ENCODE results near the gene DUSP1.
A peak's percentile ranks its signal among the peaks of the same experiment; 100 is the strongest.

Gene DUSP1

GRCh38 chr5:172743112-172743959 lies 27.7 kb downstream of the DUSP1 start:
- no peak for DNase-seq

DNA sequence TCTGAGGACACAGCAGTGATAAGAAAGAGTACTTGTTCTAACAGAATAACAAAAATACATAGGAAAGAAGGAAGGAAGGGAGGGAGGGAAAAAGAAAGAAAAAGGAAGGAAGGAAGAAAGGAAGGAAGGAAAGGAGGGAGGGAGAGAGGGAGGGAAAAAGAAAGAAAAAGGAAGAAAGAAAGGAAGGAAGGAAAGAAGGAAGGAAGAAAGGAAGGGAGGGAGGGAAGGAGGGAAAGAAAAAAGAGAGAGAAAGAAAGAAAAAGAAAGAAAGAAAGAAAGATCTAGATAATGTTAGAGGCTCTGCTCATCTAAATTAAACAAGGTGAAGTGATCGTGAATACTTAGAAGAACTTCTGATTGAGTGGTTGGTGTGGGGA lies 29.8 kb downstream of the DUSP1 start:
- no peak for DNase-seq

- peak; percentile 90 for DNase-seq
Observed at GRCh38 chr5:172740428-172741205, 30.4 kb downstream of the DUSP1 start.

DNA sequence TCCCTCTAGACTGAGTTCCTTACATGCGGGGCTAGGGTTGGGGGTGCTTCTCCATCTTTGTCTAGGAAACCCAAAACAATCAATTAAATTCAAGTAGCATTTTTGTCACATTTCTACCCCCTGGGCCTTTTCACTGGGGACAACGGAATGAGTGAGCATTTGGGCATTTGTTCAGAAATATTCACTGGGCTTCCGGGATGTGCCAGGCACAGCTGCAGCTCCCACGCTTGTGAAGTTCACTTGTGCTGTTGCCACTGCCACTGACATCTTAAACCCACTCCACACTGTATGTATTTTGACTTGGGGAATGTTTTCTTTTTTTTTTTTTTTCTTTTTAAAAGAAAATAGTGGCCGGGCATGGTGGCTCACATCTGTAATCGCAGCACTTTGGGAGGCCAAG lies 31.6 kb downstream of the DUSP1 start:
- no peak for DNase-seq

DNA sequence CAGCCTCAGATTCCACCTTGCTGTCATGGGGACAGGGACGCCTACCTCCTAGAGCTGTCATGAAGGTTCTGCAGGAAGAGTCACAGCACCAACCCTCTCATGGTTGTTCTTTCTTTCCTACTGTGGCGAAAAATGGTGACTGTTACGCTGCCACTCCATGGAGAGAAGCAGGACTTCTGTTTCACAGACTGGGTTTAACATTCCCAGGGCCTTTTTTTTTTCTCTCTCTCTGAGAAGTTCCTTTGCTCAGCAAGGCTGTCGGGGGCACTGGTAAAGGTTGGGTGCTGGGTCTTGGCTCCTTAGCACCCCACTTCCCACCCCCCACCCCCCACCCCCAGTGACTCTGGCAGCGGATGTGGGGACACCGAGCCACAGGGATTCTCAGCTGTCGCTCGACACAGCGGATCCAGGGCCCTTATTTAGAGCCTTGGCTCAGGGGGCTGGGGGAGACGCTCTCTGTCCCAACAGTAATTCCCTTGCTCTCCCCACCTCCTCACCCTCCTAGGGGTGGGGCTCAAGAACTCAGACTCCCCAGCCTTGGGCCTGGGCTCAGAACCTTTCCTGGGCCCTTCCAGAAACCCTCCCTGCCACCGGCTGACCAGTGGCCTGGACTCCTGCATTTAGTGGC lies 34.4 kb downstream of the DUSP1 start:
- no peak for DNase-seq

DNA sequence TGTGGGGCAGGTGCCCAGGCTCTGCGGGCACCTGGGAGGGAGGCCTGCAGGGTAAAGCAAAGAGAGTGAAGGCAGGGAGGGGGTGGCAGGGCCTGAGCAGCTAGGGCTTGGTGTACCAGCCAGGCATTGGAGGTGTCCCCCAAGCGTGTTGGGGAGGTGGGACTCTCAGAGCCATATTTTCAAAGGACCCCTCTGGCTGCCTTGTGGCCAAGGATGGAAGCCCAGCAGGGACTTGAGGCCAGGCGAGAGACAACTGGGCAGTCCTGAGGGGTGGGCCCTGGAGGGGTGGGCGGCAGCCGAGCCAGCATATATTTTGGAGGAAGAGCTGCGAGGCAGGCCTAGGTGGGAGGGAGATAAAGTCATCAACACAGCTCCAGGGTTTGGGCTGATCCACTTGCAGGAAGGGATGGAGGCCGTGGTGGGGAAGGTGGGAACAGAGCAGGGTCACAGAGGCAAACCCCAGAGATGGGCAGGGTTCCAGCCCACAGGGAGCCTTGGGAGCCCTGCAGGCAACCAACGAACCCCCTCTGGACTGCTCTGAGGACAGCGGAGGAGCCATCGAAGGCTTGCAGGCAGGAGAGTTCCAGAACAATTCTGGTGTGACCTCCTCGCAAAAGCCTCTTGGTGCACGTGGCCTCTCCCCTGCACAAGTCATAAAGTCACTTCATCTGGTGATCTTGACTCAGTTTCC lies 35.7 kb downstream of the DUSP1 start:
- DNase-seq = no peak

- DNase-seq = no peak
Observed at GRCh38 chr5:172733974-172734346, 37.0 kb downstream of the DUSP1 start.

- DNase-seq = peak; percentile 53
Observed at GRCh38 chr5:172733131-172733973, 37.6 kb downstream of the DUSP1 start.

DNA sequence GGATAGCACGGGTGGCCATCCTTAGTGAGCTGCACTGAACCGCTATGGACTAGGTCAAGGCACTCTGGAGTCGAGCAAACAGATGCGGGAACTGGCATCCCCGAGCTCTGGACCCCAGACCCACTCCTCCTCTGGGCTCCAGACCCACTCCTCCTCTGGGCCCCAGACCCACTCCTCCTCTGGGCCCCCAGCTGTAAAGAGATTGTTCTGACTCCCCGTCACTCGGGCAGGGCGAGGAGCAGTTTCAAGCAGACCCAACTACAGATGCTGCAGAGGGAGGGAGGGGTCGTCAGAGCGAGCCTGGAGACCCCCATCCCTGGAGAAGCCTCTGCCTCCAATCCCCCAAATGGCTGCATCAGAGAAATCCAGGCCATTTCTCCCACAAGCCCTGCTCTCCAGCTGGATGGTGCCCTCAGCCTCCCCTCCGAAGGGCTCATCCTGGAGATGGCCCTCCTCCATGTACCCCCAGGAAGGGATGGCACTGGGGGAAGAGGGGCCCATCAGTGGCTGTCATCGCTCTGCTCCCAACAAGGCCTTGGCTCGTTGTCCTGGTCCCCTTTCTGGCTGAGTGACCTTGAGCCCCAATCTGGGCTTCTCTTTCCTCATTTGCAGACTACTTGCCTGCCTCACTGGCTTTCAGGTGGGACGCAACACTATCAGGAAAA lies 38.7 kb downstream of the DUSP1 start:
- no peak for DNase-seq

GRCh38 chr5:172731680-172732074 lies 39.3 kb downstream of the DUSP1 start:
- DNase-seq = no peak

DNA sequence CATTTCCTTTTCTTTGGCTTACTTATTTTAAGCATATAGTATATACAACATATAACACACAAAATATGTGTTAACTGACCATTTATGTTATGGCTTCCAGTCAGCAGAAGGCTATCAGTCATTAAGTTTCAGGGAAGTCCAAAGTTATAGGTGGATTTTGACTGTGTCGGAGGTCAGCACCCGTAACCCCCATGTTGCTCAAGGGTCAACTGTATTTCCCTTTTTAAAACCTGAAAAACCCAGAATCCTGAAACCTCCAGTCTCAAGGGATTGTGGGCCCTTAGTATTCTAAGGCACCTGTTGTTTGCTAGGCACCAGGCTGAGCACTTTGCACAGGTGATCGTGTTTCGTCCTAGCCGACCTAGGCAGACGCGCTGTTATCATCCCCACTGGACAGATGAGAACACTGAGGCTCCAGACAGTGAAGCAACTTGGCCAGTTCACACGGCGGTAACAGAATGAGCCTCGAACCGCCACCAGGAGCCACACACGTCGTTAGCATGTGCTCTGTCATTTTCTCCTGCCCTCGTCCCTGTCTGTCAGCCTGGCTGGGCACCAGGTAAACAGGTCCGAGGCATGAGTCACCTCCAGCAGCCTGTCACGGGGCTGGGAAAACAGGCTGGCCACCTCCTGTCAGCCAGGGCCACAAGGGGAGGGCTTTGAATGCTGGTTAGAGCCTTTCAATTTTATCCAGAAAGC lies 39.9 kb downstream of the DUSP1 start:
- no peak for DNase-seq

DNA sequence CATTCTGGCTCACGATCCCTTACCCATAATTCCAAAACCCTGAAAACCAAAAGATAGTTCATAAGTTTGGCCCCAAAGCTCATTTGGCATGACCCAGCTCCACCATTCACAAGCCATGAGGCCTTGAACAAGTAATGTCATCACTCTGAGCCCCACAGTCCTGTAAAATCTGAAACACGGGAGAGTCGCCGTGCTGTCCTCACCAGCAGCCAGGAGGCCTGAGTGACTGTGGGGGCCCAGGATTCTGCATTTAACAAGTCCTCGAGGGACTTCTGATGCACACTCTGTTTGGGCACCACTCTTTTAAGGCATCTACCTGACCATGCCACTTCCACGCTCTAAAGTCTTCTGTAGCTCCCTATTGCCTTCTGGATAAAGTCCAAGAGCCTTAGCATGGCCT lies 40.8 kb downstream of the DUSP1 start:
- DNase-seq = no peak

DNA sequence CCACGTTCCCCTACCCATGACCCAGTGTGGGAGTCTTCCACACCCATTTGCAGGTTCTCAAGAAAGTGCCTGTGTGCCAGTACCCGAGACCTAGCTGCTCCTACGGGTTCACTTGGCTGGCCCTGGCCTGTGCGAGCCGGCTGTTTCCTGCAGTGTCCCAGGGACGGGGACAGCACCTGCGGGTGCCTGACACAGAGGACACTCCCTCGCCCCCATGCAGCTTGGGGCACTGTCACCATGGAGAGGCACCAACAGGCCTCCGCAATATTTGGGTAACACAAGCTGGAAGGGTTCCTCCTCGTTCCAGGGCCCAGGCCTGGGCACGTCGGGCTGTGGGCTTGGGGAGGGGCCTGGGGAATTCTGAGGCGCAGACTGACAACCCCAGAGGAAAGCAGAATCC lies 41.4 kb downstream of the DUSP1 start:
- DNase-seq = no peak

GRCh38 chr5:172728481-172729241 lies 42.3 kb downstream of the DUSP1 start:
- DNase-seq = no peak

DNA sequence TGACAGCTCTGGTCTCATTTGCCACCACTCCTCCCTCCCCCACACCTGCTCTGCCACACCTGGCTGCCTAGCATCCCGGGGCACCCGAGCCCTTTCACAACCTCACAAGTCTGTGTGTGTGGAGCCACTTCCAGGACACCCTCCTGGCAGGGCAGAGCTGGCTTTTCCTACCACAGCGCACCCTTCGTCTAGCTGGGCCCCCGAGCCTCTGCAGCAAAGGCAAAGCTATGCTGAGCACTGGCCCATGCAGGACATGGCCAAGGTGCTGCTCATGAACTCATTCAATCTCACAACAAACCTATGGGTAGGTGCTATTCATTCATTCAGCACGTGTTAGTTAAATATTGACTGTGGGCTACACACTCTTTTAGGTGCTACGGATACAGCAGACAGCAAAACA lies 43.4 kb downstream of the DUSP1 start:
- DNase-seq = no peak

DNA sequence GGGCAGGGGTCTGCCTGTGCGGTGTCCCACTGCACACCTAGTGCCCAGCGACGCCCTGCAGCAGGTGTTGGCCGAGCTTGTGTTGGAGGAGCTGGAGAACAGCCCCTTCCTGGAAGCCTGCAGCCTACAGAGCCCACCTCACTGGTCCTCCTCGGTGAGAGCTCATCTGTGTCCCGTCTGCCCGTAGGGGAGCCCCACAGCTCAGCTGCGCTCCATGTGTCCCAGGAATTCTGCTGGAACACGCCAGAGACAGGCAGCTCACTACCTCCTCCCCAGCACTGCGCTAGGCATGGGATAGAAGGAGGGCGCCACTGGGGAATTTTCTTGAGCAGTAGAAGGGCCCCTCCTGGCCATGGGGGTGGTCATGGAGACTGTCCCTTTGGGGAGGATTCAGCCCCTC lies 44.0 kb downstream of the DUSP1 start:
- no peak for DNase-seq

DNA sequence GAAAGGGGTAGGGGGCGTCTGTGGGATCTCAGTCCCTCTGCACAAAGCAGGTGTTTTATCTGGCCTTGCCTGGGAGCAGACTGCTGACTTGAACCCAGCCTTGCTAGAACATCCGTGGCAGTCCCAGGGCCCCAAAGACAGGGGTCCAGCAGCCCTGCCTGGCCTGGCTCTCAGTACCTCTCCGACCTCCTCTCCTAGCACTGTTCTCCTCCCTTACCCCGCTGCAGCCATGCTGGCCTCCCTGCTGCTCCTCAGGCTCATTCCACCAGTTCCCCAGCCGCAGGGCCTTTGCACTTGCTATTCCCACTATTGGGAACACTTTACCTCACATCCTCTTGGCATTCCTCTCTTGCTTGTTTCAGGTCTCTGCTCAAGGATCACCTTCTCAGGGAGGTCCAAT lies 45.2 kb downstream of the DUSP1 start:
- no peak for DNase-seq

GRCh38 chr5:172725273-172725672 lies 45.7 kb downstream of the DUSP1 start:
- no peak for DNase-seq

DNA sequence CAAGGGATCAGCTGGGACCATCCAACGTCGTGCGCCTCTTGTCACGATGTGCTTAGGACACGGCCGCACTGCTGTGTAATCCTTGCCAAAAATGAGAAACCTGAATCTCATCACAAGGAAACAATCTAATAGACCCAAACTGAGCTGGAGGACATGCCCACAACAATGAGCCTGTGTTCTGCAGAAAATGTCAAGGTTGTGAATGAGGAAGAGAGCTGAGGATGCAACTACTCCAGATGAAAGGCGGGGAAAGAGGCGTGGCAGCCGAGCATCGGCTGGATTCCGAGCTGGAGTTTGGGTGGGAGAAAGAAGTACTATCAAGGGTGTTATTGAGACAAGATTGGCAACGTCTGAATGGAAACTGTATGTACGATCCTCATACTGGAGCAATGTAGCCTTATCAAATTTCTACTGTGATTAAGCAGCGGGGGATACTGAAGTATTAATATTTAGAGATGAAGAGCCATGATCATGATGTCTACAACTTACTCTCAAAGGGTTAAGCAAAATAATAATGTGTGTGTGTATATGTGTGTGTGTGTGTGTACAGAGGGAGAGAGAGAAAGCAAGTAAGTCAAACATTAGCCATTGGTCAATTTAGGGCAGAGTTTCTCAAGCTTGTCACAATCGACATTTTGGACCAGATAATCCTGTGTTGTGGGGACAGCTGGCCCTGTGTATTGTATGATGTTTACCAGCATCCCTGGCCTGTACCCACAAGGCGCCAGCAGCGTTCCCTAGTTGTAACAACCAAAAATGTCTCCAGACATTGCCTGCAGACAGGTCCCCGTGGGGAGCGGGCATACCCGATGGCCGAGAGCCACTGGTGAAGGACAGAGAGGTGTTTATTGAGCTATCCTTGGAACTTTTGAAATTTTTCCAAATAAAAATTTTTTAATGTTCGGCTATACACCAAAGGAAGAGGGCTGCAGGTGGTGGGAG lies 46.5 kb downstream of the DUSP1 start:
- DNase-seq = no peak
